Measurements from ENCODE around the gene C1orf21.
A peak's percentile ranks its signal among the peaks of the same experiment; 100 is the strongest.
"Not testable (repeated sequence)": the region's sequence is repeated elsewhere in the genome, so short reads cannot be mapped to it uniquely, and the experiment has no call there.

C1orf21 gene

GRCh38 chr1:184386312-184387068 is at the start of gene C1orf21:
Gene C1orf21, plus strand, starts transcription at chr1:184387029. Its CDS starts 90,481 bp downstream, at chr1:184477510.
- DNase-seq (ENCODE audit: low read depth in 2 of 2): peak; percentile 40 to 48

- not testable (repeated sequence) for DNase-seq (ENCODE audit: low read depth in 2 of 2)
Measured at GRCh38 chr1:184337865-184338264, 49.0 kb upstream of the C1orf21 start.

- no peak for DNase-seq (ENCODE audit: low read depth in 2 of 2)
Measured at GRCh38 chr1:184340984-184341383, 45.8 kb upstream of the C1orf21 start.

DNA sequence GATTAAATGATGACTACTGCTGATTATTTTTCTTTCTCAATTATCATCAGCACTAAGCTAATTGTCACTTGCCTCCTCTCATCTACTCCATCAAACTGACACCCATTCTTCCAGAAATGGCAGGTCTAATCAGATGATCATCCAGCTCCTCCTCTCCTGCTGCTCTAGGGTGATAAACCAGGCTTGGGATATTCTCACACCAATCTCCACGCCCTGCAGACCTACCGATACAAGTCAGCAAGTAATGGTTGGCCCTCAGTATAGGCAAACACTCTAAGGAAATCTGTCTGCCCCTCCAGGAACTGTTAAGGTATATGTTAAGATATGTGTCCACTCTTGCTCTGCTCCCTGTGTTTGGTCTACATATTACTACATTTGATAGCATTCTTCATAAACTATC is 36.3 kb upstream of the C1orf21 start:
- DNase-seq (ENCODE audit: low read depth in 2 of 2): no peak

- DNase-seq (ENCODE audit: low read depth in 2 of 2): no peak
Measured at GRCh38 chr1:184351416-184351975, 35.3 kb upstream of the C1orf21 start.

DNA sequence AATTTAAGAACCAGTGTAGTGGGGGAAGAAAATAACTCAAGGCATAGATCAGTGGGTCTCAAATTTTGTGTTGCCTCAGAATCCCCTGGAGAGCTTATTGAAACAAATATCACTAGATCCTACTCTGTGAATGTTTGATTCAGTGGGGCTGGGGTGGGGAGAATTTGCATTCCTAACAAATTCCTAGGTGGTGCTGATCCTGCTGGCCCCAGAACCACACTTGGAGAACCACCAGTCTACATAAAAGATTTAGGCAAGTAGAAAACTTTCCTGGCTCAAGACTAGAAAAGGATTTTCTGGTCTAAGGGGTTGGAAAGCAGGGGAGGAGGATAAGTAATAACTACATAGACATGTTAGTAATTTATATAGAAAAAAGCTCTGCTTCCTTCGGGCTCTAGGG is 34.1 kb upstream of the C1orf21 start:
- DNase-seq (ENCODE audit: low read depth in 2 of 2): no peak

DNA sequence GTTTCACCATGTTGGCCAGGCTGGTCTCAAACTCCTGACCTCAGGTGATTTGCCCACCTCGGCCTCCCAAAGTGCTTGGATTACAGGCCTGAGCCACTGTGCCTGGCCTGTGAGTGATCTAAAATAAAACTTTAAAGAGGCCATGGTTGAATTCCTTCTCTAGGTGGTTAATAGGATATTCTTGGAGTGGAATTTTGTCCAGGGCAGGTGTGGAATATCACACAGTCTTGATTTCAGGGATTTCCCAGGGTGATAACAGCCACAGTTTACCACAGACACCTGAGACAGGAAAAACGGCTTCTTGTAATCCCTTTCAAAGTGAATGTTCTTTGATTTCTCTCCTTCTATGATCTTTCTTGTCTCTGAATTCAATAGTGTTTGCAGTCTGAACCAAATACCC is 32.1 kb upstream of the C1orf21 start:
- DNase-seq (ENCODE audit: low read depth in 2 of 2): no peak

GRCh38 chr1:184356891-184357290 is 29.9 kb upstream of the C1orf21 start:
- DNase-seq (ENCODE audit: low read depth in 2 of 2): no peak

DNA sequence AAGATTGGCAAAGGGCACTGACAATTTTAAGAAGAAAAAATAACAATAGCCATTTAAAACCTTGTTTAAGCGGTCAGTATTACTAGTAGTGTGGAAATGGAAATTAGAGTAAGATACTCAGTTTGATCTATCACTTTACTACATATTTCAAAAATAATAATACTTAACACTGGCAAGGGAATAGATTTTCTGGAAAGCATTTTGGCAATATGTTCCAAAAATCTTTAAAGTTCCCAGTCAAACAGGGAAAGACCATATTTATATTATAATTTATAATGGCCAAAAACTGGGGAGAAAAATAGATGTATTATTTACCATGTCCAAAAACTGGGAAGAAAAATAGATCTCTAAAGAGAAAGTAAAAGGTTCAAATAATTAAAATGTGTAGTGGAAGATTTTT is 28.6 kb upstream of the C1orf21 start:
- DNase-seq (ENCODE audit: low read depth in 2 of 2): no peak

GRCh38 chr1:184359909-184360308 is 26.9 kb upstream of the C1orf21 start:
- no peak for DNase-seq (ENCODE audit: low read depth in 2 of 2)

GRCh38 chr1:184362876-184363275 is 24.0 kb upstream of the C1orf21 start:
- DNase-seq (ENCODE audit: low read depth in 2 of 2): no peak

- no peak for DNase-seq (ENCODE audit: low read depth in 2 of 2)
Measured at GRCh38 chr1:184365699-184366098, 21.1 kb upstream of the C1orf21 start.

DNA sequence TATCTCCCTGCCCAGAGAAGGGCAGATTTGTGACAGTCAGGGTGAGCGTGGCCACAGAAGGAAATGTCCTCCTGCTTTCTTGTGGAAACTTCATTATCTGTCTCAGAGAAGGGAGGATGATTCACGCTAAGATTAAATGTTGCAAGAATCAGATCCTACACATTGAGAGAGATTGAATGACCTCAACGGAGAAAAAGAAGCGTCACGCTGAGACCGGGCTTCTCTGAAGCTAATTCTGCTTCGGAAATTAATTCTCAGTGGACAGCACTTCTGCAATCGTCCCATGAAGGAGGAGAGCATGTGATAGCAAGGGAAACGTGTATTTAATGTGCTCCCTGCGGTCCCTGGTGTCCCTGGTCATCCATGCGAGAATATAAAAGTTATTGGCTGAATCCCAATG is 19.8 kb upstream of the C1orf21 start:
- no peak for DNase-seq (ENCODE audit: low read depth in 2 of 2)

DNA sequence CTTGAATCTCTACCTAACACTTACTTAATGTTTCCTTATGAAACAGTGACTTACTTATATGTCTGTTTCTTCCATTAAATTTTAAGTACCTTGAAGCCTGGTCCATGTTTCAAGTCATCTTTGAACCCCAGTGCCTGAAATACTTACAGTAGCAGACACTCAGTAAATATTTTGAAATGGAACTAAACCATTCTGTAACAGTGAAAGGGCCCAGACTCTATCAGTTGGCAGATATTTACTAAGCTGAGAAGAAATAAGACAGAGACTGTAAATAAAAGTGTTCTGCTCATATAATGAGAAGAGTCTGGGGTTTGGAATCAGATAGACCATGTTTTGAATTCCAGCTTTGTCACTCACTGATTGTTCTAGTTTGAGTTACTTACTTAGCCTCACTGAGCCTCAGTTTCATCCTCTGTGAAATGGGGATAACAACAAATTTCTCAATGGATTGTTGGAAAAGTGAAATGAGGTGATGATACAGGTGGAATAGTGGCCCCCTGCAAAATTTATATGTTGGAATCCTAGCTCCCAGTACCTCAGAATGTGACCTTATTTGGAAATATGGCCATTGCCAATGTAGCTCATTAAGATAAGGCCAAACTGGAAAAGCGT is 19.3 kb upstream of the C1orf21 start:
- DNase-seq (ENCODE audit: low read depth in 2 of 2): no peak

DNA sequence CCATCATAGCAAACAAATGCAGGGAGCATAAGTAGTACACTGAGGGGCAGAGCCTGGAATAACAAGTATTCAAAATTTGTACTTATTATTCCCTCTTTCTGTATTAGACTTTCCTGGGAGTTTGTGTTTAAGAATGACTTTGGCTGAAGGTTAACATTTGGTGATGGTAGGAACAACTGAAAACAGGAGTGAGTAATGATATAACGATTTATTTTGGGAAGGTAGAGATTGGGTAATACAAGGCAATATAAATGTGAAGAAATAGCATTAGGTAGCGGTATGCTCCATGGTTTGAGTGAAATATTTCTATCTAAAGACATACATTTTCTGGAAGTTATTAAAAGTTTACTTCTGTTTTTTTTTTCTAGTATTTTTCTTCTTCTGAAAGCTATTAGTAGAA is 18.5 kb upstream of the C1orf21 start:
- DNase-seq (ENCODE audit: low read depth in 2 of 2): no peak

GRCh38 chr1:184370850-184371249 is 16.0 kb upstream of the C1orf21 start:
- DNase-seq (ENCODE audit: low read depth in 2 of 2): no peak

GRCh38 chr1:184373155-184373554 is 13.7 kb upstream of the C1orf21 start:
- DNase-seq (ENCODE audit: low read depth in 2 of 2): no peak

GRCh38 chr1:184376369-184376768 is 10.5 kb upstream of the C1orf21 start:
- no peak for DNase-seq (ENCODE audit: low read depth in 2 of 2)

DNA sequence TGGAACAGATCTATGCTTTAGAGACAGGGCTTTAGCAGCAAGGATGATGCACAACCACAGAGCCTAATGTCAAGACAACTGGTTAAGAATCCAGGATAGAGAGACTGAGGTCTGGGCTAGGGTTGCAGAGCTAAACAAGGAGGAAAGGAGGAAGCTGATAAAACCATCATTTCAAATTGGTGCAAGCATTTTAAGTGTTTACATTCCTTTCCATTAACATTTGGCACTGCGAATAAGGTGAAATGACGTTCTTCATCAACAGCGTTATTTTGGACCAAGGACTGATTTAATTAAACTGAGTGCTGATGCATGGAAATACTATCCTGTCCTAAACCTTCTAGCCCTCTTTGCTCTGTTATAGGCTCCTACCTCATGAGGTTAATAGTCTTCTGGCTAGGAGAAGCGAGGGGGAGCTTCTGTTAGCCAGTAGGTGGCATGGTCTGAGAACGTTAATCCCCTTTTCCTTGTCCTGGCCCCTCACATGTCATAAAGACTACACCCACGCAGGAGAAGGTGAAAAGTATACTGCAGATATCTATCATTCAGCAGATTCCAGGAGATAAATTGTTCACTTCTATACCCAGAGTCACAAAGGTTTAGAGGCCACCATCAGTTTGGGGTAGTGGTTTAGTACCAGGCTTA is 7.6 kb upstream of the C1orf21 start:
- DNase-seq (ENCODE audit: low read depth in 2 of 2): no peak

- no peak for DNase-seq (ENCODE audit: low read depth in 2 of 2)
Measured at GRCh38 chr1:184380468-184380867, 6.4 kb upstream of the C1orf21 start.

DNA sequence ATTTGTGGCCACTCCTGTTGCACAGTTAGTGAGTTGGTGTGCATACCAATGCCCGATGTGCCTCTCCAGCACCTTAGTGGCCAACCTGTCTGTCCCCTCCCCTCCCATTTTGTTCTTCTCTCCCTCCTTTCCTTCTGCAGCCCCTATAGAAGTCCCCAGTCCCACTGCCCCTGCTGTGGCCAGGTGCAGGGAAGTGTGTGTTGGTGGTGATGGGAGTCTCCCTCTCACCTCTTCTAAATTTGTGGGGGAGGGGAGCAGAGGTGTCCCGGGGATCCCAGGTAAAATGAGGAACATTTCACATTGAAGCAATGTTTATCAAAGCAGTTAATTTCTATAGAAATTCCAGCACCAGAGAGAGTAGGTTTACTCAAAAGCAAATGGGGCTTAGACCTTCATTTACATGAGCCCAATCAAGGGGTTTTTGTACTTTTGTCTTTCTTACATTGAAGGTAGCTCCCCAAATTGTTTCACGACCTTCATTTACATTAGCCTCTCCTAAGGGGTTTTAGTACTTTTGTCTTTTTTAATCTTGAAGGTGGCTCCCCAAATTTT is 3.0 kb upstream of the C1orf21 start:
- no peak for DNase-seq (ENCODE audit: low read depth in 2 of 2)

GRCh38 chr1:184385865-184386311 is 941 bp upstream of the C1orf21 start:
- no peak for DNase-seq (ENCODE audit: low read depth in 2 of 2)

All from stimulated activated CD8-positive, alpha-beta memory T cell treated with anti-CD3 and anti-CD28 coated beads, Interleukin-7, amount 100 ng/mL, for 1 hour (primary cell).